Endothelial cell of umbilical vein (primary cell): ENCODE measurements around the gene ASTN1.

Experiments used
- CTCF ChIP-seq, 2 donors: IDR thresholded peaks; 1 replicate in 1 of 2; 2 replicates in 1 of 2; pipeline ENCODE4 v1.5.1; 2011; ENCODE audit warnings: low read length in 2 of 2, mild to moderate bottlenecking in 2 of 2, moderate library complexity in 2 of 2, control low read depth in 1 of 2, inconsistent platforms in 1 of 2, low read depth in 1 of 2; ENCODE audit not compliant: insufficient read depth in 1 of 2; ENCODE audit errors: extremely low read depth in 1 of 2
- EZH2 ChIP-seq: IDR thresholded peaks from 2 replicates; pipeline ENCODE4 v1.6.1; 2012; ENCODE audit warnings: borderline replicate concordance, low read depth, mild to moderate bottlenecking, moderate library complexity, low read length, inconsistent platforms; ENCODE audit not compliant: severe bottlenecking
- POLR2A ChIP-seq: IDR thresholded peaks from 2 replicates; pipeline ENCODE4 v1.6.1; 2012; ENCODE audit warnings: low read depth, mild to moderate bottlenecking, control low read depth, low read length
- POLR2AphosphoS5 ChIP-seq: IDR thresholded peaks from 2 replicates; pipeline ENCODE4 v1.6.1; 2012; ENCODE audit warnings: low read depth, mild to moderate bottlenecking, control low read depth, low read length, moderate library complexity; ENCODE audit not compliant: insufficient read depth

GRCh38 chr1:176942346-176942745, 222.2 kb downstream of the ASTN1 start:
- TF ChIP-seq POLR2A = no peak
- TF ChIP-seq CTCF (IDR thresholded peaks at IDR 0.05; ENCODE audit: extremely low read depth in 1 of 2, insufficient read depth in 1 of 2, low read depth in 1 of 2, low read length in 2 of 2) = no peak
- TF ChIP-seq EZH2 = no peak
- TF ChIP-seq POLR2AphosphoS5 = no peak
